ENCODE measurements around the gene SHISA7. TPM values are rescaled to one million over a fixed set of nuclear protein-coding genes. Genes with fewer than 3 reads are reported as not detected.

SHISA7 gene
- total RNA-seq, 6 experiments from 2014 or later = not detected

- H3K9me3 Mint-ChIP-seq = no peaks in the 10 kb centered on the region
- H3K4me3 Mint-ChIP-seq = no peak overlapping the region
- no peak overlapping the region; the same call in 1 of the 2 replicates for H3K27ac Mint-ChIP-seq
- no peaks in the 10 kb centered on the region; the same call in 1 of the 2 replicates for H3K27me3 Mint-ChIP-seq (ENCODE audit: insufficient read depth)
- no peak for TF ChIP-seq CTCF (IDR thresholded peaks at IDR 0.05)
- H3K4me1 Mint-ChIP-seq (ENCODE audit: low read depth) = peaks cover 37% of the 10 kb centered on the region
- DNase-seq = no peak
- H3K36me3 Mint-ChIP-seq (ENCODE audit: low read depth) = no peaks in the 10 kb centered on the region
These were observed 23.1 kb upstream of the SHISA7 start for GRCh38 chr19:55466241-55466614.

- Mint-ChIP-seq H3K27me3 (ENCODE audit: insufficient read depth) (no peaks in the 10 kb centered on the region; the same call in 1 of the 2 replicates), H3K27ac (no peak overlapping the region), H3K36me3 (ENCODE audit: low read depth) (no peaks in the 10 kb centered on the region), H3K4me3 (no peak overlapping the region), H3K4me1 (ENCODE audit: low read depth) (peaks cover 41% of the 10 kb centered on the region), H3K9me3 (no peaks in the 10 kb centered on the region)
- no peak for TF ChIP-seq CTCF (IDR thresholded peaks at IDR 0.05)
- no peak for DNase-seq
These were observed 22.6 kb upstream of the SHISA7 start for GRCh38 chr19:55465460-55466240.

GRCh38 chr19:55464662-55465054 lies 21.6 kb upstream of the SHISA7 start, which contains the start of gene C19orf85:
TSS of gene C19orf85 (minus strand) at chr19:55464751. CDS start at chr19:55464554, 197 bp downstream.
- H3K4me1 Mint-ChIP-seq (ENCODE audit: low read depth) = peaks cover 51% of the 10 kb centered on the region
- no peak within 1 kb of the TSS for H3K27ac Mint-ChIP-seq
- H3K27me3 Mint-ChIP-seq (ENCODE audit: insufficient read depth) = no peaks in the 10 kb centered on the region; the same call in 1 of the 2 replicates
- TF ChIP-seq CTCF (IDR thresholded peaks at IDR 0.05) = no peak
- no peak for DNase-seq
- no peak within 1 kb of the TSS for H3K4me3 Mint-ChIP-seq
- H3K9me3 Mint-ChIP-seq = no peaks in the 10 kb centered on the region
- H3K36me3 Mint-ChIP-seq (ENCODE audit: low read depth) = no peaks in the 10 kb centered on the region

- Mint-ChIP-seq H3K4me3 (no peak overlapping the region), H3K27ac (no peak overlapping the region), H3K9me3 (no peaks in the 10 kb centered on the region), H3K36me3 (ENCODE audit: low read depth) (no peaks in the 10 kb centered on the region), H3K27me3 (ENCODE audit: insufficient read depth) (no peaks in the 10 kb centered on the region; the same call in 1 of the 2 replicates), H3K4me1 (ENCODE audit: low read depth) (peaks cover 54% of the 10 kb centered on the region)
- no peak for TF ChIP-seq CTCF (IDR thresholded peaks at IDR 0.05)
- no peak for DNase-seq
These were observed 21.1 kb upstream of the SHISA7 start for GRCh38 chr19:55464039-55464661.

- Mint-ChIP-seq H3K4me1 (ENCODE audit: low read depth) (peaks cover 54% of the 10 kb centered on the region), H3K27me3 (ENCODE audit: insufficient read depth) (no peaks in the 10 kb centered on the region; the same call in 1 of the 2 replicates), H3K4me3 (no peak overlapping the region), H3K9me3 (no peaks in the 10 kb centered on the region), H3K27ac (no peak overlapping the region), H3K36me3 (ENCODE audit: low read depth) (no peaks in the 10 kb centered on the region)
- no peak for DNase-seq
- no peak for TF ChIP-seq CTCF (IDR thresholded peaks at IDR 0.05)
These were observed 20.5 kb upstream of the SHISA7 start for GRCh38 chr19:55463583-55464031.

All from HFFc6 (cell line).